ENCODE data around the gene ROBO1. TPM values are rescaled to one million over a fixed set of nuclear protein-coding genes. Genes with fewer than 3 reads are reported as not detected.

The ROBO1 gene
- total RNA-seq, 2 experiments from 2014 or later, result 8.6 to 9.0 TPM

- intact Hi-C loops (cut with micrococcal nuclease), result no loop called here
Observed at GRCh38 chr3:79767194-79767904, 449 bp downstream of the ROBO1 start.

GRCh38 chr3:79766496-79767193, 1.2 kb downstream of the ROBO1 start:
- CTCF ChIA-PET, result no interaction called here
- H3K4me3 Mint-ChIP-seq, result no peak overlapping the region

More at GRCh38 chr3:79767194-79767904, 449 bp downstream of the ROBO1 start:
- TF ChIP-seq CTCF (IDR thresholded peaks at IDR 0.05), result no peak
- Mint-ChIP-seq H3K4me1 (ENCODE audit: low read depth) (no peaks in the 10 kb centered on the region), H3K27me3 (peaks cover 12% of the 10 kb centered on the region), H3K36me3 (ENCODE audit: low read depth) (no peaks in the 10 kb centered on the region), H3K27ac (no peak overlapping the region), H3K4me3 (no peak overlapping the region), H3K9me3 (peaks cover 2% of the 10 kb centered on the region)
- ChIA-PET CTCF (no interaction called here), POLR2A (no interaction called here)
- DNase-seq (no peak), ATAC-seq (no peak)

GRCh38 chr3:79765911-79766310, 1.9 kb downstream of the ROBO1 start:
- ChIA-PET POLR2A (no interaction called here), CTCF (no interaction called here)
- ATAC-seq (no peak), DNase-seq (no peak)
- Mint-ChIP-seq H3K27ac (no peak overlapping the region), H3K4me3 (no peak overlapping the region), H3K27me3 (peaks cover 12% of the 10 kb centered on the region), H3K4me1 (ENCODE audit: low read depth) (no peaks in the 10 kb centered on the region), H3K36me3 (ENCODE audit: low read depth) (no peaks in the 10 kb centered on the region), H3K9me3 (peaks cover 2% of the 10 kb centered on the region)
- TF ChIP-seq CTCF (IDR thresholded peaks at IDR 0.05), result no peak
- intact Hi-C loops (cut with micrococcal nuclease), result no loop called here

More at GRCh38 chr3:79766496-79767193, 1.2 kb downstream of the ROBO1 start:
- Mint-ChIP-seq H3K4me1 (ENCODE audit: low read depth) (no peaks in the 10 kb centered on the region), H3K27me3 (peaks cover 12% of the 10 kb centered on the region), H3K36me3 (ENCODE audit: low read depth) (no peaks in the 10 kb centered on the region), H3K27ac (no peak overlapping the region), H3K9me3 (peaks cover 2% of the 10 kb centered on the region)
- POLR2A ChIA-PET, result no interaction called here
- no peak for TF ChIP-seq CTCF (IDR thresholded peaks at IDR 0.05)
- intact Hi-C loops (cut with micrococcal nuclease), result no loop called here
- ATAC-seq (no peak), DNase-seq (no peak)

GRCh38 chr3:79761441-79761840, 6.4 kb downstream of the ROBO1 start:
- no peaks in the 10 kb centered on the region for H3K36me3 Mint-ChIP-seq (ENCODE audit: low read depth)
- intact Hi-C loops (cut with micrococcal nuclease), result no loop called here
- TF ChIP-seq CTCF (IDR thresholded peaks at IDR 0.05), result no peak
- CTCF ChIA-PET, result no interaction called here
- POLR2A ChIA-PET, result no interaction called here
- H3K4me3 Mint-ChIP-seq, result no peak overlapping the region
- H3K9me3 Mint-ChIP-seq, result peaks cover 4% of the 10 kb centered on the region
- H3K4me1 Mint-ChIP-seq (ENCODE audit: low read depth), result no peaks in the 10 kb centered on the region
- ATAC-seq (no peak), DNase-seq (no peak)
- peaks cover 10% of the 10 kb centered on the region for H3K27me3 Mint-ChIP-seq
- no peak overlapping the region for H3K27ac Mint-ChIP-seq

GRCh38 chr3:79751703-79752102, 16.1 kb downstream of the ROBO1 start:
- POLR2A ChIA-PET, result no interaction called here
- intact Hi-C loops (cut with micrococcal nuclease), result no loop called here
- CTCF ChIA-PET, result no interaction called here
- Mint-ChIP-seq H3K9me3 (peaks cover 6% of the 10 kb centered on the region), H3K4me3 (no peak overlapping the region), H3K4me1 (ENCODE audit: low read depth) (no peaks in the 10 kb centered on the region), H3K27ac (no peak overlapping the region), H3K36me3 (ENCODE audit: low read depth) (no peaks in the 10 kb centered on the region), H3K27me3 (no peaks in the 10 kb centered on the region)
- ATAC-seq (no peak), DNase-seq (no peak)
- no peak for TF ChIP-seq CTCF (IDR thresholded peaks at IDR 0.05)

All from activated CD8-positive, alpha-beta T cell treated with anti-CD3 and anti-CD28 coated beads for 36 hours (primary cell).